OCI-LY7 (cell line): ENCODE measurements around the gene KRT36. TPM values are rescaled to one million over a fixed set of nuclear protein-coding genes. Genes with fewer than 3 reads are reported as not detected.

ENCODE experiments used
- BruUV-seq: library from RNA; stranded (reverse); fragments of 400-500 nt; replicated peaks from 2 replicates; lab custom pipeline; 2021; lab: Mats Ljungman, UMichigan
- CTCF ChIA-PET: fragments of 300-600 bp; sonication (Branson Sonifier 250); formaldehyde crosslinking; loops from one replicate; lab custom pipeline; 2022; ENCODE audit warnings: antibody characterized with exemption; ENCODE audit not compliant: unreplicated experiment; lab: Charles Lee
- POLR2A ChIA-PET: fragments of 300-600 bp; sonication (Branson Sonifier 250); formaldehyde crosslinking; loops from one replicate; lab custom pipeline; 2022; ENCODE audit warnings: antibody characterized with exemption; lab: Charles Lee
- DNase-seq: peaks from one replicate; pipeline ENCODE4 v3.0.0-alpha.2; 2015; ENCODE audit warnings: low spot score
- H2AFZ ChIP-seq: fragments of 200-600 bp; sonication (generic), shearing (Covaris generic); 2 replicates; pipeline ENCODE4 v1.6.1; 2014; ENCODE audit warnings: mild to moderate bottlenecking, antibody characterized with exemption, low read length, moderate library complexity
- H3K27ac ChIP-seq: fragments of 200-600 bp; sonication (generic); 2 replicates; pipeline ENCODE4 v1.5.1; 2014; ENCODE audit warnings: mixed run types, low read depth, mild to moderate bottlenecking, moderate library complexity, low read length, inconsistent platforms; ENCODE audit not compliant: poor library complexity, severe bottlenecking
- H3K36me3 ChIP-seq: fragments of 200-600 bp; sonication (generic); 2 replicates; pipeline ENCODE4 v1.6.1; 2014; ENCODE audit warnings: mild to moderate bottlenecking, antibody characterized with exemption, low read length, moderate library complexity, mixed read lengths; ENCODE audit not compliant: insufficient read depth
- H3K4me1 ChIP-seq: fragments of 200-600 bp; sonication (generic); 2 replicates; pipeline ENCODE4 v1.5.1; 2014; ENCODE audit warnings: mild to moderate bottlenecking, low read length; ENCODE audit not compliant: insufficient read depth, poor library complexity, severe bottlenecking
- H3K4me2 ChIP-seq: fragments of 200-600 bp; sonication (generic); 2 replicates; pipeline ENCODE4 v1.6.1; 2014; ENCODE audit warnings: mild to moderate bottlenecking, low read length
- H3K4me3 ChIP-seq: fragments of 200-600 bp; sonication (generic); 2 replicates; pipeline ENCODE4 v1.5.1; 2014; ENCODE audit warnings: mild to moderate bottlenecking, low read depth, low read length; ENCODE audit not compliant: poor library complexity, severe bottlenecking
- H3K79me2 ChIP-seq: fragments of 200-600 bp; sonication (generic); 2 replicates; pipeline ENCODE4 v1.6.1; 2016; ENCODE audit warnings: low read depth, mild to moderate bottlenecking, low read length, moderate library complexity, mixed read lengths; ENCODE audit not compliant: insufficient read depth
- H3K9me2 ChIP-seq: fragments of 200-600 bp; sonication (generic); 2 replicates; pipeline ENCODE4 v1.6.1; 2016; ENCODE audit warnings: mild to moderate bottlenecking, low read length, mixed read lengths; ENCODE audit not compliant: insufficient read depth
- H3K9me3 ChIP-seq: fragments of 200-600 bp; sonication (generic); 2 replicates; pipeline ENCODE4 v1.6.1; 2014; ENCODE audit warnings: mild to moderate bottlenecking, mixed run types, low read length, mixed read lengths
- H4K20me1 ChIP-seq: fragments of 200-600 bp; sonication (generic); 2 replicates; pipeline ENCODE4 v1.6.1; 2014; ENCODE audit warnings: mild to moderate bottlenecking, antibody characterized with exemption, low read length, moderate library complexity, mixed read lengths; ENCODE audit not compliant: insufficient read depth
- CTCF ChIP-seq: fragments of 200-600 bp; sonication (generic); conservative IDR thresholded peaks from 2 replicates; pipeline ENCODE4 v1.5.1; 2014; ENCODE audit warnings: mild to moderate bottlenecking, antibody characterized with exemption, low read length, moderate library complexity, mixed read lengths
- EZH2phosphoT487 ChIP-seq: fragments of 200-600 bp; sonication (generic); IDR thresholded peaks from 2 replicates; pipeline ENCODE4 v1.6.1; 2018; ENCODE audit warnings: low read depth, borderline replicate concordance, mild to moderate bottlenecking, mixed run types, antibody characterized with exemption, low read length, moderate library complexity, mixed read lengths
- intact Hi-C: fragments of 100-400 bp; cut with micrococcal nuclease; formaldehyde crosslinking; loops from one replicate; pipeline ENCODE4 v1.10.0; 2022; ENCODE audit not compliant: unreplicated experiment
- total RNA-seq, 2 experiments: library from RNA; depleted of rRNA in 1 of 2; stranded (reverse); fragments of >200 nt in 1 of 2; shearing (Covaris generic) in 1 of 2; gene quantifications; 2 replicates each; pipeline ENCODE4 v1.2.3, GENCODE V29; 2014 to 2022

KRT36 gene
- total RNA-seq, 2 experiments from 2014 or later, result not detected

DNA sequence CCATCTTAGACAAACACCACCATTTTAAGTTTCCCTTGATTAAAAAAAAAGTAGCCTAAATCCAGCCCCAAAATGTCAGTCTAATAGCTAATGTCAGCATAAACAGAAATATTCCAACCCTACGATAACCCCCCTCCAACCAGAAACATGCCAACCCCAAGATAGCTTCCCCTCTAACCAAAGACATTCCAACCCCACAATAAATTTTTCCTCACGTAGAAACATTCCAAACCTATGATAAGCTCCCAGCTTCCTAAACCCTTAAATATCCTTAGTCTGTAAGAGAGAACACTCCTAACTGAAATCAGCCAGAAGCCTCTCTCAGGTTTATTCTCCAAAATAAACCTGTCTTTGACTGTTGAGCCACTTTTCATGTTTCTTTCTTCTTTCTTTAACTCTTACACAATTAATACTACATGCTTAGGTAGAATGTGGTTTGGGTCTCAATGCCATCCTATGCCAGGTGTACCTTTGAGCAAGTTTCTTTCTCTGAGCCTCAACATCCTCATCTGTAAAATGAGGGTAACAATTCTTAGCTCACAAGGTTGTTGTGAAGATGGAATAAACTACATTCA, 38.5 kb downstream of the KRT36 start:
- Histone ChIP-seq H3K36me3 (no peaks in the 10 kb centered on the region), H3K4me3 (no peak overlapping the region), H3K9me3 (no peaks in the 10 kb centered on the region), H4K20me1 (no peaks in the 10 kb centered on the region), H3K79me2 (no peaks in the 10 kb centered on the region), H2AFZ (no peak overlapping the region), H3K4me2 (no peak overlapping the region), H3K27ac (no peak overlapping the region), H3K4me1 (no peaks in the 10 kb centered on the region), H3K9me2 (no peaks in the 10 kb centered on the region)
- intact Hi-C loops, result no loop called here
- no TSS peak for BruUV-seq
- TF ChIP-seq CTCF (no peak), EZH2phosphoT487 (no peak)
- CTCF ChIA-PET, result no interaction called here
- POLR2A ChIA-PET, result no interaction called here
- no peak for DNase-seq

- no peak for TF ChIP-seq CTCF
- TF ChIP-seq EZH2phosphoT487, result no peak
- Histone ChIP-seq H3K79me2 (no peaks in the 10 kb centered on the region), H3K36me3 (no peaks in the 10 kb centered on the region), H2AFZ (no peak overlapping the region), H3K4me3 (no peak overlapping the region), H3K4me1 (no peaks in the 10 kb centered on the region), H3K9me3 (no peaks in the 10 kb centered on the region), H3K27ac (no peak overlapping the region), H3K4me2 (no peak overlapping the region), H4K20me1 (no peaks in the 10 kb centered on the region), H3K9me2 (no peaks in the 10 kb centered on the region)
- CTCF ChIA-PET, result no interaction called here
- DNase-seq, result no peak
- POLR2A ChIA-PET, result interaction anchor here (0.8 kb wide), 1 partner anchor 15 kb away, joined by 3 read pairs; no protein-coding TSS in a partner anchor
- no TSS peak for BruUV-seq
- intact Hi-C loops, result no loop called here
These were observed 40.7 kb downstream of the KRT36 start for GRCh38 chr17:41449008-41449407.

DNA sequence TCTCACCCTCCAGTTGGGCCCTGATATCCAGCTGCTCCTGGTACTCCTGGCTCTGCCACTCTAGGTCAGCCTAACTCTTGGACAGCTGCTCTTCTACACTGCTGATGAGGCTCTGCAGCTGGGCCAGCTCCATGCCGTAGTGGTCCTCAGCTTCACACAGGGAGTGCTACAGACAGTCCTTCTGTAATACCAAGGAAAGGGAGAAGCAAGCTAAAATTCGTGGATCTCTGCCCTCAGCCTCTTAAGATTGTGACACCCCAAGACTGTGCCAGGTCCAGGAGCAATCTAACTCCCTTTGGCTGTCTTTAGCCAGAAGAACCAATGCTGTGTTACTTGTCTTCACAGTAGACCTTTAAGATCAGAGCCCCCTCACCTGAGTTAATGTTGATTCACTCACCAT, 41.2 kb downstream of the KRT36 start:
- Histone ChIP-seq H3K9me3 (no peaks in the 10 kb centered on the region), H3K9me2 (no peaks in the 10 kb centered on the region), H3K27ac (no peak overlapping the region), H3K36me3 (no peaks in the 10 kb centered on the region), H3K79me2 (no peaks in the 10 kb centered on the region), H3K4me3 (no peak overlapping the region), H3K4me1 (no peaks in the 10 kb centered on the region), H3K4me2 (no peak overlapping the region), H2AFZ (no peak overlapping the region), H4K20me1 (no peaks in the 10 kb centered on the region)
- CTCF ChIA-PET, result no interaction called here
- TF ChIP-seq CTCF (no peak), EZH2phosphoT487 (no peak)
- no peak for DNase-seq
- BruUV-seq, result no TSS peak
- POLR2A ChIA-PET, result interaction anchor here (0.8 kb wide), 1 partner anchor 14 kb away, joined by 3 read pairs; no protein-coding TSS in a partner anchor
- intact Hi-C loops, result no loop called here
